Measurements from ENCODE around the gene NPHS2.

- TF ChIP-seq PPARA (CRISPR knock-in tag; IDR thresholded peaks at IDR 0.05; ENCODE audit: borderline replicate concordance), result no peak
- no peak for TF ChIP-seq ZFP30 (CRISPR knock-in tag; IDR thresholded peaks at IDR 0.05)
- TF ChIP-seq PATZ1 (CRISPR knock-in tag; IDR thresholded peaks at IDR 0.05; ENCODE audit: borderline replicate concordance), result no peak
- TF ChIP-seq CSRNP3 (CRISPR knock-in tag; IDR thresholded peaks at IDR 0.05), result no peak
- TF ChIP-seq ZNF70 (CRISPR knock-in tag; IDR thresholded peaks at IDR 0.05), result no peak
- TF ChIP-seq RARB (CRISPR knock-in tag; IDR thresholded peaks at IDR 0.05), result no peak
- no peak for TF ChIP-seq ZFP3 (CRISPR knock-in tag; IDR thresholded peaks at IDR 0.05)
- TF ChIP-seq ZC3H10 (CRISPR knock-in tag; IDR thresholded peaks at IDR 0.05), result no peak
- TF ChIP-seq CREB5 (CRISPR knock-in tag; IDR thresholded peaks at IDR 0.05; ENCODE audit: low read depth), result no peak
- TF ChIP-seq OSR1 (CRISPR knock-in tag; IDR thresholded peaks at IDR 0.05), result no peak
- TF ChIP-seq ZNF8 (CRISPR knock-in tag; IDR thresholded peaks at IDR 0.05), result no peak
- TF ChIP-seq SNAI2 (CRISPR knock-in tag; IDR thresholded peaks at IDR 0.05), result no peak
Observed at GRCh38 chr1:179554427-179554826, 21.3 kb downstream of the NPHS2 start.

Measured in SK-N-SH treated with all-trans-retinoic acid at 6 μM for 48 hours (cell line).